MM.1S (cell line): ENCODE results near the gene TENT4A.

Source experiments
- CTCF ChIP-seq: fragments of 300-600 bp; sonication (generic); IDR thresholded peaks from 2 replicates; pipeline ENCODE4 v1.5.1; 2016; ENCODE audit warnings: antibody characterized with exemption, low read length, mixed read lengths
- EZH2 ChIP-seq: fragments of 300-600 bp; sonication (generic); optimal IDR thresholded peaks from 2 replicates; pipeline ENCODE3; 2017; ENCODE audit warnings: low read depth, mild to moderate bottlenecking, antibody characterized with exemption, low read length, mixed read lengths
- EZH2phosphoT487 ChIP-seq: fragments of 300-600 bp; sonication (generic); IDR thresholded peaks from 2 replicates; pipeline ENCODE4 v1.6.1; 2018; ENCODE audit warnings: antibody characterized with exemption, low read length

- no peak for TF ChIP-seq EZH2phosphoT487
- TF ChIP-seq CTCF = no peak
- no peak for TF ChIP-seq EZH2
Measured at GRCh38 chr5:6698696-6699095, 14.5 kb upstream of the TENT4A start.
